K562 (cell line): ENCODE data around the gene MT1E. TPM values are rescaled to one million over a fixed set of nuclear protein-coding genes. Genes with fewer than 3 reads are reported as not detected.

Experiments
- ATAC-seq: fragments of 200-7000 bp; cut with Tn5 transposase; 3 replicates; pipeline ENCODE4 v1.9.1; 2020; ENCODE audit warnings: moderate library complexity
- BruUV-seq: library from RNA; stranded (reverse); fragments of 400-500 nt; replicated peaks from 2 replicates; lab custom pipeline; 2021; lab: Mats Ljungman, UMichigan
- CTCF ChIA-PET: fragments of 300-600 bp; formaldehyde crosslinking; extraction: SDS; loops from one replicate; lab custom pipeline; 2021; ENCODE audit warnings: low intra/inter-chr PET ratio; lab: Yijun Ruan, JAX
- POLR2A ChIA-PET: fragments of 300-600, 350-650 bp; sonication (Branson Sonifier 250); formaldehyde crosslinking; extraction: SDS; loops from one replicate; lab custom pipeline; 2021; ENCODE audit warnings: antibody characterized with exemption, inconsistent platforms; lab: Yijun Ruan, JAX
- DNase-seq, 4 experiments: peaks; one replicate each; pipeline versions ENCODE4 v3.0.0 to v3.0.0-alpha.2; 2011 to 2018; ENCODE audit warnings: low spot score in 3 of 4, mixed read lengths in 3 of 4; ENCODE audit errors: extremely low read depth in 1 of 4
- FAIRE-seq: peaks from 2 replicates; lab custom pipeline; 2011; peaks lifted over from hg19 to GRCh38; lab: Jason Lieb, UNC
- H2AFZ ChIP-seq: 2 replicates; pipeline ENCODE4 v1.6.0; 2011; ENCODE audit warnings: low read depth, low read length, control low read depth, inconsistent platforms
- H3K27ac ChIP-seq: fragments of 200-600 bp; 3 replicates; pipeline ENCODE4 v1.8.0; 2011; ENCODE audit warnings: low read depth, mild to moderate bottlenecking, control low read depth, inconsistent platforms, low read length, moderate library complexity, mixed read lengths; ENCODE audit errors: extremely low read depth
- H3K27me3 ChIP-seq, 2 experiments: fragments of 300-600 bp in 1 of 2; 2 replicates in 1 of 2; 3 replicates in 1 of 2; pipeline versions ENCODE4 v1.6.0 to v1.8.0; 2011; ENCODE audit warnings: inconsistent platforms in 2 of 2, low read length in 2 of 2, mild to moderate bottlenecking in 1 of 2, mixed read lengths in 1 of 2, moderate library complexity in 1 of 2; ENCODE audit not compliant: control insufficient read depth in 2 of 2, insufficient read depth in 2 of 2
- H3K36me3 ChIP-seq: fragments of 300-600 bp; 3 replicates; pipeline ENCODE4 v1.8.0; 2011; ENCODE audit warnings: mild to moderate bottlenecking, low read length, inconsistent platforms; ENCODE audit not compliant: control insufficient read depth, insufficient read depth
- H3K4me1 ChIP-seq, 2 experiments: fragments of 200-600 bp in 1 of 2; replicated peaks in 1 of 2; 2 replicates in 1 of 2; 3 replicates in 1 of 2; pipeline versions ENCODE4 v1.5.1 to v1.8.0; 2011; ENCODE audit warnings: inconsistent platforms in 2 of 2, low read length in 2 of 2, mild to moderate bottlenecking in 1 of 2, mixed read lengths in 1 of 2, moderate library complexity in 1 of 2; ENCODE audit not compliant: control insufficient read depth in 2 of 2, insufficient read depth in 2 of 2
- H3K4me2 ChIP-seq: 2 replicates; pipeline ENCODE4 v1.6.1; 2011; ENCODE audit warnings: low read length, control low read depth, inconsistent platforms, mixed read lengths; ENCODE audit not compliant: insufficient read depth
- H3K4me3 ChIP-seq: fragments of 200-600 bp; sonication (generic), shearing (Covaris generic); 2 replicates; pipeline ENCODE4 v1.5.1; 2016; ENCODE audit warnings: control low read depth, inconsistent platforms
- H3K79me2 ChIP-seq: fragments of 200-600 bp; 3 replicates; pipeline ENCODE4 v1.8.0; 2011; ENCODE audit warnings: low read length, inconsistent platforms; ENCODE audit not compliant: control insufficient read depth, insufficient read depth
- H3K9ac ChIP-seq, 2 experiments: 2 replicates each; pipeline versions ENCODE4 v1.6.0 to v1.6.1; 2011; ENCODE audit warnings: low read depth in 2 of 2, low read length in 2 of 2, control low read depth in 1 of 2, inconsistent platforms in 1 of 2, mild to moderate bottlenecking in 1 of 2, mixed read lengths in 1 of 2; ENCODE audit not compliant: insufficient read depth in 1 of 2
- H3K9me1 ChIP-seq: one replicate; pipeline ENCODE4 v1.6.0; 2011; ENCODE audit warnings: inconsistent platforms, mild to moderate bottlenecking, low read length, moderate library complexity; ENCODE audit not compliant: control insufficient read depth, insufficient read depth
- H3K9me3 ChIP-seq: replicated peaks from 2 replicates; pipeline ENCODE4 v1.5.1; 2011; ENCODE audit warnings: low read depth, low read length, inconsistent platforms; ENCODE audit not compliant: control insufficient read depth, insufficient read depth
- H4K20me1 ChIP-seq: replicated peaks from 2 replicates; pipeline ENCODE4 v1.6.1; 2011; ENCODE audit warnings: low read length, inconsistent platforms, mixed read lengths; ENCODE audit not compliant: control insufficient read depth, insufficient read depth
- EWSR1 ChIP-seq: fragments of 450-650 bp; IDR thresholded peaks from 2 replicates; pipeline ENCODE4 v1.6.1; 2018; ENCODE audit warnings: borderline replicate concordance, mild to moderate bottlenecking, low read depth, moderate library complexity; ENCODE audit not compliant: partially characterized antibody
- MYC ChIP-seq, 2 experiments: fragments of 250-450 bp in 1 of 2; sonication (Bioruptor Pico) in 1 of 2; IDR thresholded peaks; 2 replicates each; pipeline versions ENCODE4 v1.5.1 to v1.6.1; 2012 to 2021; ENCODE audit warnings: low read depth in 2 of 2, borderline replicate concordance in 1 of 2, improper control_type of control experiment in 1 of 2, low read length in 1 of 2, mild to moderate bottlenecking in 1 of 2, moderate library complexity in 1 of 2
- SMC3 ChIP-seq: conservative IDR thresholded peaks from 2 replicates; pipeline ENCODE4 v1.6.1; 2011; ENCODE audit warnings: low read depth, low read length, improper control_type of control experiment; ENCODE audit not compliant: insufficient read depth
- YY1 ChIP-seq, 3 experiments: IDR thresholded peaks; 2 replicates each; pipeline ENCODE4 v1.6.1; 2011; ENCODE audit warnings: low read length in 2 of 3, mild to moderate bottlenecking in 2 of 3, moderate library complexity in 2 of 3, borderline replicate concordance in 1 of 3, control low read depth in 1 of 3, low read depth in 1 of 3; ENCODE audit not compliant: insufficient read depth in 3 of 3, insufficient replicate concordance in 2 of 3, control insufficient read depth in 1 of 3, insufficient read length in 1 of 3; ENCODE audit errors: extremely low read depth in 1 of 3
- ZC3H4 ChIP-seq: sonication (generic); formaldehyde crosslinking; IDR thresholded peaks from 2 replicates; pipeline ENCODE4 v1.9.0; 2021; ENCODE audit warnings: missing genetic modification reagents, borderline replicate concordance
- ZNF76 ChIP-seq: fragments of 250-450 bp; sonication (Bioruptor Pico); IDR thresholded peaks from 2 replicates; pipeline ENCODE4 v1.4.0; 2020; ENCODE audit warnings: mild to moderate bottlenecking, moderate library complexity, borderline replicate concordance
- WGBS: fragments of 100-300 bp; shearing (Covaris generic); methylation state at CpG from one replicate; pipeline ENCODE4 v1.1.6; 2016; ENCODE audit warnings: low coverage, mixed read lengths; ENCODE audit not compliant: insufficient coverage; ENCODE audit errors: missing lambda C conversion rate; 5-methylcytosine and 5-hydroxymethylcytosine counted together
- in situ Hi-C: fragments of 300-500 bp; cut with MboI; formaldehyde crosslinking; loops from 4 replicates; pipeline ENCODE4 v1.15.0; 2018; ENCODE audit warnings: inconsistent platforms, mixed read lengths
- intact Hi-C: fragments of 100-400 bp; cut with micrococcal nuclease; formaldehyde crosslinking; loops from 2 replicates; pipeline ENCODE4 v1.14.2; 2022
- polyA plus RNA-seq, 8 experiments: library from polyadenylated mRNA; depleted of rRNA in 4 of 8; stranded (reverse) in 5 of 8; unstranded in 3 of 8; fragments of >200 nt; fragmentation: Nextera tagmentation in 2 of 8; fragmentation: Illumina TruSeq in 1 of 8; extraction: Ambion mirVana in 2 of 8; extraction: Trizol in 1 of 8; gene quantifications; 2 replicates each; pipeline versions ENCODE4 v1.2.1 to v1.2.3, GENCODE V29; 2011 to 2014; ENCODE audit warnings: inconsistent platforms in 1 of 8, missing spikeins in 1 of 8
- total RNA-seq, 7 experiments: library from RNA; depleted of rRNA in 6 of 7; stranded (reverse); fragments of >200 nt in 6 of 7; fragmentation: Illumina TruSeq in 2 of 7; extraction: Trizol in 2 of 7; gene quantifications; 2 replicates each; pipeline versions ENCODE4 v1.2.1 to v1.2.3, GENCODE V29; 2011 to 2021; ENCODE audit warnings: low replicate concordance in 1 of 7
- TF ChIP-seq, protein P1 (sequence below): fragments of 200-600 bp; sonication (generic); IDR thresholded peaks from one replicate; pipeline ENCODE4 v1.6.1; 2012; ENCODE audit warnings: mild to moderate bottlenecking, low read depth, low read length, inconsistent platforms

MT1E gene
- total and polyA plus RNA-seq, 9 of the 15 experiments (the other 6 are each of a cell fraction or from before 2014, with no cell fraction given) = 0.29 to 0.81 (median 0.46) TPM; not detected in 3

DNA sequence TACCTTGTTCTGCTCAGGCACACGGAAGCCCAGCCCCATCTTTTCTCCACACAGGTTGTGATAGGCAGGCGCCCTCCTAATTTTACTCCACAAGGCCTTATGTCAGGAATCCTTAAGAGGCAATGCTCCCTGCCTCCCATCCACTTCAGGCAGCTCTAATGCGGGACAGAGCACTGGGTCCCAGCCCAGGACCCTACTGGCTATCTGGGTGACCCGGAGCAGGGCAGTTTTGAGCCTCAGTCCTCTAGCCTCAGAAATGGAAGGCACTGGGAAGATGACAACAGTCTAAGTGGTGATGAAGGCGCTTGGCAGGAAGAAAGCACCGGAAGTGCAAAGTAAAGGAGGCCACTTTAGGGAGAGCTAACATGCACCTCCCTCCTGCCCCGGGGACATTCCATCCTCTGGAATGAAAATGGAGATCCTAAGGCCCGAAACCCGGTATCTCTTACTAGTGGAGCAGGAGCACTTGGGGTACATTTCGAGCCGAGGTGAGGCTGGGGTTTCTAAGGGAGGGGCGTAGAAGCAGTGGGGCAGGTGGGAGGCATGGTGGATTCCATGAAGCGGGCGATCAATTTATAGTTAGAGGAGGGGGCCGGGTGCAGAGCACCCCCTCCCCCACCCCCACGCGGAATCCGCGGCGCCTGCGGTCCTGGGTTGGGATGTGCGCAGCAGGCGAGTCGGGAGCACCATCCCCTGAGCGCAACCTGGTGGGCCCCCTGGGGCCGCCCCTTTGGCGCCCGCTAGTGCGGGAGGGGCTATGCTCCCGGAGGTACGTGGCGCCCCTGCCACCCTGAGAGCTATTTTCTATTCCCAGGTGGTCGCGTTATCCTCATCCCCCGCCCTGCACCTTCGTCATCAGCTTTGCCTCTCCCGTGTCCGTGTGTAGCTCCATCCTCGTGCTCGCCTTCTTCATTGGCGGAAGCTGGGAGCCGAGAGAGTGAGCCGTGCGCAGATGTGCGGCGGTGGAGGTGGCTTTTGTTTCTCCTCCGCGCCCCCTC, 37.1 kb downstream of the MT1E start:
- ChIA-PET CTCF (no interaction called here), POLR2A (no interaction called here)
- 15% methylated on average over 38 of the region's 48 CpGs for WGBS
- Histone ChIP-seq H3K4me2 (no peak overlapping the region), H3K27me3 (peaks cover 38 to 64% of the 10 kb centered on the region in 2 experiments), H3K4me3 (no peak overlapping the region), H3K9me3 (no peaks in the 10 kb centered on the region), H3K9ac (no peak overlapping the region), H4K20me1 (peaks cover 10% of the 10 kb centered on the region; the same call in 1 of the 2 replicates), H2AFZ (no peak overlapping the region), H3K4me1 (peaks cover 0 to 9% of the 10 kb centered on the region in 2 experiments; a peak in 2 of 5 replicates), H3K36me3 (no peaks in the 10 kb centered on the region), H3K9me1 (peaks cover 2% of the 10 kb centered on the region), H3K79me2 (no peaks in the 10 kb centered on the region), H3K27ac (no peak overlapping the region)
- in situ Hi-C loops = no loop called here
- intact Hi-C loops = no loop called here
- ATAC-seq (no peak), DNase-seq (no peak), FAIRE-seq (no peak)
- no TSS peak for BruUV-seq
- no peak for TF ChIP-seq YY1 (IDR thresholded peaks at IDR 0.05; ENCODE audit: borderline replicate concordance in 1 of 3, control insufficient read depth in 1 of 3, extremely low read depth in 1 of 3, insufficient read depth in 3 of 3, insufficient read length in 1 of 3, insufficient replicate concordance in 2 of 3, low read depth in 1 of 3, low read length in 2 of 3)
- TF ChIP-seq SMC3 = no peak
- TF ChIP-seq ZC3H4 (CRISPR knock-in tag) = no peak
- no peak for TF ChIP-seq ZNF76
- no peak for TF ChIP-seq MYC (IDR thresholded peaks at IDR 0.05; ENCODE audit: low read depth, low read length)
- no peak for TF ChIP-seq MYC (CRISPR knock-in tag; IDR thresholded peaks at IDR 0.05; ENCODE audit: borderline replicate concordance, low read depth)
- TF ChIP-seq, protein P1, sequence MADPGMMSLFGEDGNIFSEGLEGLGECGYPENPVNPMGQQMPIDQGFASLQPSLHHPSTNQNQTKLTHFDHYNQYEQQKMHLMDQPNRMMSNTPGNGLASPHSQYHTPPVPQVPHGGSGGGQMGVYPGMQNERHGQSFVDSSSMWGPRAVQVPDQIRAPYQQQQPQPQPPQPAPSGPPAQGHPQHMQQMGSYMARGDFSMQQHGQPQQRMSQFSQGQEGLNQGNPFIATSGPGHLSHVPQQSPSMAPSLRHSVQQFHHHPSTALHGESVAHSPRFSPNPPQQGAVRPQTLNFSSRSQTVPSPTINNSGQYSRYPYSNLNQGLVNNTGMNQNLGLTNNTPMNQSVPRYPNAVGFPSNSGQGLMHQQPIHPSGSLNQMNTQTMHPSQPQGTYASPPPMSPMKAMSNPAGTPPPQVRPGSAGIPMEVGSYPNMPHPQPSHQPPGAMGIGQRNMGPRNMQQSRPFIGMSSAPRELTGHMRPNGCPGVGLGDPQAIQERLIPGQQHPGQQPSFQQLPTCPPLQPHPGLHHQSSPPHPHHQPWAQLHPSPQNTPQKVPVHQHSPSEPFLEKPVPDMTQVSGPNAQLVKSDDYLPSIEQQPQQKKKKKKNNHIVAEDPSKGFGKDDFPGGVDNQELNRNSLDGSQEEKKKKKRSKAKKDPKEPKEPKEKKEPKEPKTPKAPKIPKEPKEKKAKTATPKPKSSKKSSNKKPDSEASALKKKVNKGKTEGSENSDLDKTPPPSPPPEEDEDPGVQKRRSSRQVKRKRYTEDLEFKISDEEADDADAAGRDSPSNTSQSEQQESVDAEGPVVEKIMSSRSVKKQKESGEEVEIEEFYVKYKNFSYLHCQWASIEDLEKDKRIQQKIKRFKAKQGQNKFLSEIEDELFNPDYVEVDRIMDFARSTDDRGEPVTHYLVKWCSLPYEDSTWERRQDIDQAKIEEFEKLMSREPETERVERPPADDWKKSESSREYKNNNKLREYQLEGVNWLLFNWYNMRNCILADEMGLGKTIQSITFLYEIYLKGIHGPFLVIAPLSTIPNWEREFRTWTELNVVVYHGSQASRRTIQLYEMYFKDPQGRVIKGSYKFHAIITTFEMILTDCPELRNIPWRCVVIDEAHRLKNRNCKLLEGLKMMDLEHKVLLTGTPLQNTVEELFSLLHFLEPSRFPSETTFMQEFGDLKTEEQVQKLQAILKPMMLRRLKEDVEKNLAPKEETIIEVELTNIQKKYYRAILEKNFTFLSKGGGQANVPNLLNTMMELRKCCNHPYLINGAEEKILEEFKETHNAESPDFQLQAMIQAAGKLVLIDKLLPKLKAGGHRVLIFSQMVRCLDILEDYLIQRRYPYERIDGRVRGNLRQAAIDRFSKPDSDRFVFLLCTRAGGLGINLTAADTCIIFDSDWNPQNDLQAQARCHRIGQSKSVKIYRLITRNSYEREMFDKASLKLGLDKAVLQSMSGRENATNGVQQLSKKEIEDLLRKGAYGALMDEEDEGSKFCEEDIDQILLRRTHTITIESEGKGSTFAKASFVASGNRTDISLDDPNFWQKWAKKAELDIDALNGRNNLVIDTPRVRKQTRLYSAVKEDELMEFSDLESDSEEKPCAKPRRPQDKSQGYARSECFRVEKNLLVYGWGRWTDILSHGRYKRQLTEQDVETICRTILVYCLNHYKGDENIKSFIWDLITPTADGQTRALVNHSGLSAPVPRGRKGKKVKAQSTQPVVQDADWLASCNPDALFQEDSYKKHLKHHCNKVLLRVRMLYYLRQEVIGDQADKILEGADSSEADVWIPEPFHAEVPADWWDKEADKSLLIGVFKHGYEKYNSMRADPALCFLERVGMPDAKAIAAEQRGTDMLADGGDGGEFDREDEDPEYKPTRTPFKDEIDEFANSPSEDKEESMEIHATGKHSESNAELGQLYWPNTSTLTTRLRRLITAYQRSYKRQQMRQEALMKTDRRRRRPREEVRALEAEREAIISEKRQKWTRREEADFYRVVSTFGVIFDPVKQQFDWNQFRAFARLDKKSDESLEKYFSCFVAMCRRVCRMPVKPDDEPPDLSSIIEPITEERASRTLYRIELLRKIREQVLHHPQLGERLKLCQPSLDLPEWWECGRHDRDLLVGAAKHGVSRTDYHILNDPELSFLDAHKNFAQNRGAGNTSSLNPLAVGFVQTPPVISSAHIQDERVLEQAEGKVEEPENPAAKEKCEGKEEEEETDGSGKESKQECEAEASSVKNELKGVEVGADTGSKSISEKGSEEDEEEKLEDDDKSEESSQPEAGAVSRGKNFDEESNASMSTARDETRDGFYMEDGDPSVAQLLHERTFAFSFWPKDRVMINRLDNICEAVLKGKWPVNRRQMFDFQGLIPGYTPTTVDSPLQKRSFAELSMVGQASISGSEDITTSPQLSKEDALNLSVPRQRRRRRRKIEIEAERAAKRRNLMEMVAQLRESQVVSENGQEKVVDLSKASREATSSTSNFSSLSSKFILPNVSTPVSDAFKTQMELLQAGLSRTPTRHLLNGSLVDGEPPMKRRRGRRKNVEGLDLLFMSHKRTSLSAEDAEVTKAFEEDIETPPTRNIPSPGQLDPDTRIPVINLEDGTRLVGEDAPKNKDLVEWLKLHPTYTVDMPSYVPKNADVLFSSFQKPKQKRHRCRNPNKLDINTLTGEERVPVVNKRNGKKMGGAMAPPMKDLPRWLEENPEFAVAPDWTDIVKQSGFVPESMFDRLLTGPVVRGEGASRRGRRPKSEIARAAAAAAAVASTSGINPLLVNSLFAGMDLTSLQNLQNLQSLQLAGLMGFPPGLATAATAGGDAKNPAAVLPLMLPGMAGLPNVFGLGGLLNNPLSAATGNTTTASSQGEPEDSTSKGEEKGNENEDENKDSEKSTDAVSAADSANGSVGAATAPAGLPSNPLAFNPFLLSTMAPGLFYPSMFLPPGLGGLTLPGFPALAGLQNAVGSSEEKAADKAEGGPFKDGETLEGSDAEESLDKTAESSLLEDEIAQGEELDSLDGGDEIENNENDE = no peak
- no peak for TF ChIP-seq EWSR1
